Panc1 (cell line): ENCODE data around the gene RIC8A.

Experiments used
- POLR2AphosphoS5 ChIP-seq: IDR thresholded peaks from 2 replicates; pipeline ENCODE4 v1.6.1; 2012; ENCODE audit warnings: mild to moderate bottlenecking, low read depth, low read length, moderate library complexity
- REST ChIP-seq, 2 experiments: IDR thresholded peaks; 2 replicates each; pipeline ENCODE4 v1.6.1; 2011 to 2012; ENCODE audit warnings: low read depth in 2 of 2, control low read depth in 1 of 2, low read length in 1 of 2, mild to moderate bottlenecking in 1 of 2, moderate library complexity in 1 of 2; ENCODE audit not compliant: insufficient read depth in 1 of 2
- SIN3A ChIP-seq: IDR thresholded peaks from 2 replicates; pipeline ENCODE4 v1.6.1; 2012; ENCODE audit warnings: low read depth, mild to moderate bottlenecking, low read length, moderate library complexity, borderline replicate concordance; ENCODE audit not compliant: insufficient read depth
- TCF7L2 ChIP-seq: IDR thresholded peaks from 2 replicates; pipeline ENCODE4 v1.6.1; 2011; ENCODE audit warnings: mild to moderate bottlenecking, low read depth, low read length, inconsistent platforms
- TF ChIP-seq, protein P1 (sequence below): fragments of 450-650 bp; IDR thresholded peaks from 2 replicates; pipeline ENCODE4 v1.5.1; 2017; ENCODE audit warnings: mild to moderate bottlenecking

- TF ChIP-seq POLR2AphosphoS5 (no peak), REST (IDR thresholded peaks at IDR 0.05; ENCODE audit: insufficient read depth in 1 of 2, low read depth in 2 of 2, low read length in 1 of 2) (no peak), TCF7L2 (no peak), SIN3A (no peak)
- TF ChIP-seq, protein P1, sequence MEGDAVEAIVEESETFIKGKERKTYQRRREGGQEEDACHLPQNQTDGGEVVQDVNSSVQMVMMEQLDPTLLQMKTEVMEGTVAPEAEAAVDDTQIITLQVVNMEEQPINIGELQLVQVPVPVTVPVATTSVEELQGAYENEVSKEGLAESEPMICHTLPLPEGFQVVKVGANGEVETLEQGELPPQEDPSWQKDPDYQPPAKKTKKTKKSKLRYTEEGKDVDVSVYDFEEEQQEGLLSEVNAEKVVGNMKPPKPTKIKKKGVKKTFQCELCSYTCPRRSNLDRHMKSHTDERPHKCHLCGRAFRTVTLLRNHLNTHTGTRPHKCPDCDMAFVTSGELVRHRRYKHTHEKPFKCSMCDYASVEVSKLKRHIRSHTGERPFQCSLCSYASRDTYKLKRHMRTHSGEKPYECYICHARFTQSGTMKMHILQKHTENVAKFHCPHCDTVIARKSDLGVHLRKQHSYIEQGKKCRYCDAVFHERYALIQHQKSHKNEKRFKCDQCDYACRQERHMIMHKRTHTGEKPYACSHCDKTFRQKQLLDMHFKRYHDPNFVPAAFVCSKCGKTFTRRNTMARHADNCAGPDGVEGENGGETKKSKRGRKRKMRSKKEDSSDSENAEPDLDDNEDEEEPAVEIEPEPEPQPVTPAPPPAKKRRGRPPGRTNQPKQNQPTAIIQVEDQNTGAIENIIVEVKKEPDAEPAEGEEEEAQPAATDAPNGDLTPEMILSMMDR = no peak
These were observed 42.8 kb downstream of the RIC8A start for GRCh38 chr11:250274-250673.
